Small intestine (tissue), 7 donors: ENCODE data around the gene UBE2Z. TPM values are rescaled to one million over a fixed set of nuclear protein-coding genes. Genes with fewer than 3 reads are reported as not detected.

Experiments
- DNase-seq, 2 donors: peaks; one replicate each; pipeline versions ENCODE4 v3.0.0 to v3.0.0-alpha.2; 2013
- FAIRE-seq: peaks from 2 replicates; lab custom pipeline; 2012; peaks lifted over from hg19 to GRCh38; lab: Jason Lieb, UNC
- H3K27ac ChIP-seq, 3 donors: one replicate each; pipeline ENCODE4 v1.5.1; 2013; ENCODE audit warnings: low read length in 2 of 3, mild to moderate bottlenecking in 2 of 3, control low read depth in 1 of 3, inconsistent platforms in 1 of 3, low read depth in 1 of 3, moderate library complexity in 1 of 3
- H3K27me3 ChIP-seq, 3 donors: one replicate each; pipeline ENCODE4 v1.6.1; 2013; ENCODE audit warnings: low read length in 3 of 3, inconsistent platforms in 1 of 3; ENCODE audit not compliant: control insufficient read depth in 3 of 3, insufficient read depth in 3 of 3
- H3K36me3 ChIP-seq, 3 donors: one replicate each; pipeline ENCODE4 v1.6.1; 2013; ENCODE audit warnings: low read length in 3 of 3, inconsistent platforms in 1 of 3, low read depth in 1 of 3, mild to moderate bottlenecking in 1 of 3, moderate library complexity in 1 of 3; ENCODE audit not compliant: control insufficient read depth in 3 of 3, insufficient read depth in 2 of 3
- H3K4me1 ChIP-seq, 3 donors: one replicate each; pipeline ENCODE4 v1.6.1; 2013; ENCODE audit warnings: low read length in 2 of 3, inconsistent platforms in 1 of 3, low read depth in 1 of 3, mild to moderate bottlenecking in 1 of 3, moderate library complexity in 1 of 3; ENCODE audit not compliant: control insufficient read depth in 3 of 3, insufficient read depth in 2 of 3
- H3K4me3 ChIP-seq, 3 donors: one replicate each; pipeline ENCODE4 v1.5.1; 2013; ENCODE audit warnings: low read length in 3 of 3, control low read depth in 1 of 3, inconsistent platforms in 1 of 3, low read depth in 1 of 3, mild to moderate bottlenecking in 1 of 3, moderate library complexity in 1 of 3
- H3K9me3 ChIP-seq, 2 donors: one replicate each; pipeline ENCODE4 v1.6.1; 2013; ENCODE audit warnings: low read depth in 1 of 2, low read length in 1 of 2; ENCODE audit not compliant: control insufficient read depth in 2 of 2, insufficient read depth in 1 of 2
- WGBS, 3 donors: extraction: QIAGEN DNeasy Blood & Tissue Kit; methylation state at CpG; one replicate each; pipeline ENCODE4 v1.1.7; 2013; 5-methylcytosine and 5-hydroxymethylcytosine counted together
- polyA plus RNA-seq, 4 donors: library from polyadenylated mRNA; stranded (reverse) in 3 of 4; unstranded in 1 of 4; fragments of 200-250 nt in 3 of 4; fragments of 120-200 nt in 1 of 4; gene quantifications; one replicate each; pipeline versions ENCODE4 v1.2.1 to v1.2.3, GENCODE V29; 2013
- donor health status: healthy with polysubstance abuse.
- donor health status: control.
- donor health status: control.
- donor health status: Bipolar disorder and iron deficiency.
- donor health status: healthy.

The UBE2Z gene
- polyA plus RNA-seq, 4 donors, result 39.1 to 67.7 (median 43.7) TPM

- 90 to 93% (median 92%) methylated on average over 2 of the region's 2 CpGs for WGBS, 3 donors
- H3K4me3 ChIP-seq, result no peak overlapping the region
- H3K27me3 ChIP-seq, result no peaks in the 10 kb centered on the region
- no peak for FAIRE-seq
- H3K9me3 ChIP-seq, result no peaks in the 10 kb centered on the region
- H3K4me1 ChIP-seq, result peaks cover 0 to 17% (median 0%) of the 10 kb centered on the region in 3 donors
- H3K27ac ChIP-seq, result no peak overlapping the region
- DNase-seq, result no peak
- peaks cover 0 to 6% (median 0%) of the 10 kb centered on the region in 3 donors for H3K36me3 ChIP-seq
Measured at GRCh38 chr17:48890086-48890485, 18.1 kb upstream of the UBE2Z start.

DNA sequence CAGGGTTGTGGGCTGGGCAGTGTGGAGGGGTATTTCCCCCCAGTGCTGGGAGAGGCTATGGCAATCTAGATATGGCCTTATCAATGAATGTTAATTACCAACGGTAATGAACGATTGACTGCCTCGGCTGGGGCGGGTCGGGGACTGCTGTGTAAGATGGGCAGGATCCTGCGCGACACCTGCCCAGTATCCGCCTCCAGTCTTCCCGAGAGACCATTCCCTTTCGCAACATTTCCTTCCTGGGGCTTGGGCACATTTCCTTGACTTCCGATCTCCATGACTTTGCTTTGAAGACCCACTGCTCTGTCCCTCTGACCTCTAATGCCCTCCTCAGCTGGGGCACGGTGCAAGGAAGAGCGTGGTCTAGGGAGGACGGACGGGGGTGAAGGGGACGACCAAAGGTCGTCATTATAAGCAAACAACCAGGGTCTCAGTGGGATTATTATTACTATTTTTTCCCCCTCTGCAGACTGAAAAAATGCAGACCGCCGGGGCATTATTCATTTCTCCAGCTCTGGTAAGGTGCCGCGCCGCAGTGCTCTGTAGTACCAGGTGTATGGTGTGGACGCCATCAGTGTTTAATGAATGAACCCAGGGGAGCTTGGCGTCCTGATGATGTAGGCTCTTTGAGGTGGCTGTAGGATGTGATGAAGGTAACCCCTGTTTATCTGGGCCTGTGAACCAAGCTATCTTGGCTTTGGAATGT is 15.1 kb upstream of the UBE2Z start:
- whole genome bisulfite sequencing, 3 donors, result 0 to 1% (median 1%) methylated on average over 24 of the region's 24 CpGs
- H3K9me3 ChIP-seq, result no peaks in the 10 kb centered on the region
- no peak for FAIRE-seq

GRCh38 chr17:48893646-48894508 is 14.3 kb upstream of the UBE2Z start:
- peak in 1 of 2 donors; percentile 73 for DNase-seq
- Histone ChIP-seq H3K27me3 (no peaks in the 10 kb centered on the region), H3K36me3 (peaks cover 0 to 19% (median 0%) of the 10 kb centered on the region in 3 donors), H3K4me1 (peaks cover 0 to 26% (median 3%) of the 10 kb centered on the region in 3 donors), H3K4me3 (peak overlapping the region; percentile 10 to 62 (median 51)), H3K9me3 (no peaks in the 10 kb centered on the region), H3K27ac (peak overlapping the region; percentile 87 to 97 (median 92))
- 16 to 47% (median 26%) methylated on average over 5 of the region's 5 CpGs for WGBS, 3 donors
- FAIRE-seq, result no peak

More for the DNA sequence above, 15.1 kb upstream of the UBE2Z start:
- Histone ChIP-seq H3K4me3 (peak overlapping the region; percentile 34 to 62 (median 51)), H3K4me1 (peaks cover 0 to 26% (median 3%) of the 10 kb centered on the region in 3 donors), H3K27me3 (no peaks in the 10 kb centered on the region), H3K36me3 (peaks cover 0 to 14% (median 0%) of the 10 kb centered on the region in 3 donors), H3K27ac (peak overlapping the region; percentile 87 to 97 (median 92))
- no peak for DNase-seq

DNA sequence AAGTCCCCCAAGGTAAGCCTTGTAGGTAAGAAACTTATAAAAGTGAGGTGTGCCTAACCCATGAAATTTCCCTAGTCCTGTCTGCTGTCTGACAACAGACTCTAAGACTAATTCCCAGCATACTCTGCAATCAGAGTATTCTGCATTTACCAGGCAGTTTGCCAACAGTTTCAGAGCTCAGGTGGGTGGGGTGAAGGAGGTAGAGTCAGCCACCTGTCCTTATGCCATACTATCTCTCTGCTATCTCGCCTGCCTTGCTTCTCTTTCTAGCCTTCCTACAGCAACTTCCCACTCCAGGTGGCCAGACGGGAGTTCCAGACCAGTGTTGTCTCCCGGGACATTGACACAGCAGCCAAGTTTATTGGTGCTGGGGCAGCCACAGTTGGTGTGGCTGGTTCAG is 13.3 kb upstream of the UBE2Z start:
- no peak overlapping the region for H3K4me3 ChIP-seq
- peaks cover 0 to 19% (median 0%) of the 10 kb centered on the region in 3 donors for H3K36me3 ChIP-seq
- H3K4me1 ChIP-seq, result peaks cover 0 to 26% (median 3%) of the 10 kb centered on the region in 3 donors
- H3K27me3 ChIP-seq, result no peaks in the 10 kb centered on the region
- peak; percentile 57 to 81 for DNase-seq
- 13 to 60% (median 43%) methylated on average over 3 of the region's 3 CpGs for WGBS, 3 donors
- no peak for FAIRE-seq
- peak overlapping the region; percentile 27 to 87 (median 36) for H3K27ac ChIP-seq
- H3K9me3 ChIP-seq, result no peaks in the 10 kb centered on the region

- Histone ChIP-seq H3K4me1 (no peaks in the 10 kb centered on the region), H3K27me3 (no peaks in the 10 kb centered on the region), H3K4me3 (no peak overlapping the region), H3K27ac (no peak overlapping the region), H3K36me3 (peaks cover 0 to 7% (median 0%) of the 10 kb centered on the region in 3 donors), H3K9me3 (no peaks in the 10 kb centered on the region)
- FAIRE-seq (no peak), DNase-seq (no peak)
- WGBS, 3 donors, result 70 to 77% (median 75%) methylated on average over 1 of the region's 1 CpG
Measured at GRCh38 chr17:48901241-48901640, 7.0 kb upstream of the UBE2Z start.

- Histone ChIP-seq H3K9me3 (no peaks in the 10 kb centered on the region), H3K27ac (no peak overlapping the region), H3K36me3 (peaks cover 0 to 4% (median 0%) of the 10 kb centered on the region in 3 donors), H3K27me3 (no peaks in the 10 kb centered on the region), H3K4me3 (no peak overlapping the region), H3K4me1 (peaks cover 0 to 5% (median 0%) of the 10 kb centered on the region in 3 donors)
- no peak for FAIRE-seq
- peak in 1 of 2 donors; percentile 23 for DNase-seq
- WGBS, 3 donors, result 44 to 76% (median 67%) methylated on average over 1 of the region's 1 CpG
Measured at GRCh38 chr17:48903401-48903800, 4.8 kb upstream of the UBE2Z start.

DNA sequence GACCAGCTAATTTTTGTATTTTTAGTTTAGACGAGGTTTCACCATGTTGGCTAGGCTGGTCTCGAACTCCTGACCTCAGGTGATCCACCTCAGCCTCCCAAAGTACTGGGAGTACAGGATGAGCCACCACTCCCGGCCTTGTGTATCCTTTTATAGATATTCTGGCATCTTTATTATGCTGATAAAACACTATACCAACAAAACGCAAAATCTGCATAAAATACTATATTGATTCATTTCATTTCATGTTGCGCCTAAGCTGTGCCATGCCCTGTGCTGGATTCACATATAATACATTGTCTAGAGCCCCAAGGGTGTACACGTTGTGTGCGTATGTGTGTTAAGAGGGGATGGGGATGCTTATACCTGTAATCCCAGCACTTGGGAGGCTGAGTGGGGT is 3.8 kb upstream of the UBE2Z start:
- no peaks in the 10 kb centered on the region for H3K9me3 ChIP-seq
- H3K36me3 ChIP-seq, result peaks cover 0 to 2% (median 0%) of the 10 kb centered on the region in 3 donors
- DNase-seq (no peak), FAIRE-seq (no peak)
- H3K4me3 ChIP-seq, result no peak overlapping the region
- no peak overlapping the region for H3K27ac ChIP-seq
- H3K27me3 ChIP-seq, result no peaks in the 10 kb centered on the region
- H3K4me1 ChIP-seq, result peaks cover 0 to 5% (median 2%) of the 10 kb centered on the region in 3 donors
- WGBS, 3 donors, result 85 to 93% (median 89%) methylated on average over 7 of the region's 7 CpGs

DNA sequence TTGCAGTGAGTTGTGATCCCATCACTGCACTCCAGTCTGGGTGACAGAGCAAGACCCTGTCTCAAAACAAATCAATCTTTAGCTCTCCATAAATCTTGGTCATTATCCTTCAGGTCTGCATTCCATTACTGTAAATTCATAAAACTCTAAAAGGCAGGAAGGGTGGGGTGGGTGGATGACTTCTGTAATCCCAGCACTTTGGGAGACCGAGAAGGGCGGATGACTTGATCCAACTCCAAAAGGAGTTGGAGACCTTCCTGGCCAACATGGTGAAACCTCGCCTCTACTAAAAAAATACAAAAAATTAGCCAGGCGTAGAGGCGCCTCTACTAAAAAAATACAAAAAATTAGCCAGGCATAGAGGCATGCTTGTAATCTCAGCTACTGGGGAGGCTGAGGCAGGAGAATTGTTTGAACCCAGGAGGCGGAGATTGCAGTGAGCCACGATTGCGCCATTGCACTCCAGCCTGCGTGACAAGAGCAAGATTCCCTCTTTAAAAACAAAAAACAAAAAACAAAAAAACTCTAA is 2.2 kb upstream of the UBE2Z start:
- WGBS, 3 donors, result 83 to 94% (median 86%) methylated on average over 9 of the region's 9 CpGs
- FAIRE-seq, result no peak

More for the DNA sequence above, 2.2 kb upstream of the UBE2Z start:
- Histone ChIP-seq H3K36me3 (no peaks in the 10 kb centered on the region), H3K27ac (no peak overlapping the region), H3K9me3 (no peaks in the 10 kb centered on the region), H3K27me3 (no peaks in the 10 kb centered on the region), H3K4me3 (no peak overlapping the region), H3K4me1 (peaks cover 2 to 20% (median 12%) of the 10 kb centered on the region in 3 donors)
- DNase-seq, result no peak
